Stimulated activated naive B cell treated with anti-CD40 and anti-IgM and Interleukin-4, amounts not matched to agents 10 μg/mL and 1 μg/mL and 100 μg/mL, for 72 hours (primary cell): ENCODE results near the gene SGK1.
"Not testable (repeated sequence)": the region's sequence is repeated elsewhere in the genome, so short reads cannot be mapped to it uniquely, and the experiment has no call there.

Experiments
- ATAC-seq, 2 donors: fragments of 150-1000 bp; cut with Tn5 transposase; replicated peaks; 2 replicates each; pipeline ENCODE4 v1.10.0; 2021; ENCODE audit warnings: moderate library complexity in 1 of 2
- DNase-seq: peaks from one replicate; pipeline ENCODE4 v3.0.0; 2021
- H3K27ac Mint-ChIP-seq: one replicate; pipeline ENCODE4 v1.8.0; 2022; ENCODE audit warnings: mild to moderate bottlenecking, mixed read lengths
- H3K27me3 Mint-ChIP-seq, 2 donors: one replicate each; pipeline ENCODE4 v1.8.0; 2022; ENCODE audit warnings: mixed read lengths in 2 of 2
- H3K36me3 Mint-ChIP-seq, 2 donors: one replicate each; pipeline ENCODE4 v1.8.0; 2022; ENCODE audit warnings: mixed read lengths in 2 of 2, mild to moderate bottlenecking in 1 of 2
- H3K4me1 Mint-ChIP-seq, 2 donors: one replicate each; pipeline ENCODE4 v1.8.0; 2022; ENCODE audit warnings: mixed read lengths in 2 of 2, mild to moderate bottlenecking in 1 of 2
- H3K4me3 Mint-ChIP-seq, 2 donors: one replicate each; pipeline ENCODE4 v1.8.0; 2022; ENCODE audit warnings: mild to moderate bottlenecking in 2 of 2, mixed read lengths in 2 of 2, moderate library complexity in 1 of 2
- H3K9me3 Mint-ChIP-seq, 2 donors: one replicate each; pipeline ENCODE4 v1.8.0; 2022; ENCODE audit warnings: mixed read lengths in 2 of 2, mild to moderate bottlenecking in 1 of 2

The SGK1 gene

GRCh38 chr6:134319686-134320085 lies 1.8 kb upstream of the SGK1 start:
- H3K4me3 Mint-ChIP-seq, H3K36me3 Mint-ChIP-seq, DNase-seq, H3K27ac Mint-ChIP-seq, ATAC-seq: not testable (repeated sequence)
- Mint-ChIP-seq H3K27me3 (peaks cover 17 to 22% of the 10 kb centered on the region in 2 donors), H3K4me1 (peaks cover 9 to 14% of the 10 kb centered on the region in 2 donors), H3K9me3 (peaks cover 4 to 11% of the 10 kb centered on the region in 2 donors)

GRCh38 chr6:134318974-134319281 lies 1.0 kb upstream of the SGK1 start:
- Mint-ChIP-seq H3K9me3 (peaks cover 4 to 11% of the 10 kb centered on the region in 2 donors), H3K4me3 (no peak overlapping the region), H3K4me1 (peaks cover 9 to 14% of the 10 kb centered on the region in 2 donors), H3K27ac (no peak overlapping the region), H3K27me3 (peaks cover 17 to 22% of the 10 kb centered on the region in 2 donors), H3K36me3 (peaks cover 0 to 5% of the 10 kb centered on the region in 2 donors)
- ATAC-seq: no peak
- DNase-seq: no peak

GRCh38 chr6:134318236-134318973 lies 493 bp upstream of the SGK1 start:
- Mint-ChIP-seq H3K9me3 (peaks cover 4 to 11% of the 10 kb centered on the region in 2 donors), H3K36me3 (peaks cover 0 to 5% of the 10 kb centered on the region in 2 donors), H3K4me1 (peaks cover 9 to 16% of the 10 kb centered on the region in 2 donors), H3K4me3 (peak overlapping the region; percentile 79 to 87), H3K27ac (no peak overlapping the region), H3K27me3 (peaks cover 18 to 23% of the 10 kb centered on the region in 2 donors)
- DNase-seq: no peak
- no peak for ATAC-seq

- Mint-ChIP-seq H3K27ac (no peak overlapping the region), H3K9me3 (peaks cover 4 to 11% of the 10 kb centered on the region in 2 donors), H3K4me3 (peak overlapping the region; percentile 79 to 87), H3K4me1 (peaks cover 13 to 20% of the 10 kb centered on the region in 2 donors), H3K36me3 (peaks cover 0 to 5% of the 10 kb centered on the region in 2 donors), H3K27me3 (peaks cover 24 to 34% of the 10 kb centered on the region in 2 donors)
- ATAC-seq (no peak), DNase-seq (no peak)
Measured at GRCh38 chr6:134316733-134317431, 1.0 kb downstream of the SGK1 start.

- ATAC-seq (no peak), DNase-seq (no peak)
- Mint-ChIP-seq H3K4me1 (peaks cover 13 to 20% of the 10 kb centered on the region in 2 donors), H3K27me3 (peaks cover 24 to 37% of the 10 kb centered on the region in 2 donors), H3K27ac (no peak overlapping the region), H3K4me3 (no peak overlapping the region), H3K36me3 (peaks cover 0 to 5% of the 10 kb centered on the region in 2 donors), H3K9me3 (peaks cover 4 to 11% of the 10 kb centered on the region in 2 donors)
Measured at GRCh38 chr6:134315974-134316441, 1.9 kb downstream of the SGK1 start.

GRCh38 chr6:134315189-134315588 lies 2.7 kb downstream of the SGK1 start:
- peaks cover 4 to 6% of the 10 kb centered on the region in 2 donors for H3K9me3 Mint-ChIP-seq
- H3K4me1 Mint-ChIP-seq: peaks cover 13 to 20% of the 10 kb centered on the region in 2 donors
- no peak for ATAC-seq
- H3K27ac Mint-ChIP-seq: no peak overlapping the region
- H3K27me3 Mint-ChIP-seq: peaks cover 24 to 37% of the 10 kb centered on the region in 2 donors
- peaks cover 0 to 5% of the 10 kb centered on the region in 2 donors for H3K36me3 Mint-ChIP-seq
- no peak for DNase-seq
- H3K4me3 Mint-ChIP-seq: no peak overlapping the region

- no peak for DNase-seq
- Mint-ChIP-seq H3K27me3 (peaks cover 24 to 37% of the 10 kb centered on the region in 2 donors), H3K27ac (no peak overlapping the region), H3K4me3 (no peak overlapping the region), H3K9me3 (no peaks in the 10 kb centered on the region), H3K4me1 (peaks cover 13 to 20% of the 10 kb centered on the region in 2 donors), H3K36me3 (no peaks in the 10 kb centered on the region)
- no peak for ATAC-seq
Measured at GRCh38 chr6:134314006-134314821, 3.7 kb downstream of the SGK1 start.

GRCh38 chr6:134312038-134312660 lies 5.8 kb downstream of the SGK1 start:
- H3K27ac Mint-ChIP-seq: no peak overlapping the region

GRCh38 chr6:134310817-134311216 lies 7.1 kb downstream of the SGK1 start:
- DNase-seq: no peak
- Mint-ChIP-seq H3K4me3 (no peak overlapping the region), H3K36me3 (no peaks in the 10 kb centered on the region), H3K4me1 (peaks cover 4 to 6% of the 10 kb centered on the region in 2 donors), H3K27ac (no peak overlapping the region), H3K27me3 (peaks cover 7 to 15% of the 10 kb centered on the region in 2 donors), H3K9me3 (no peaks in the 10 kb centered on the region)
- ATAC-seq: no peak

More at GRCh38 chr6:134312038-134312660, 5.8 kb downstream of the SGK1 start:
- Mint-ChIP-seq H3K36me3 (no peaks in the 10 kb centered on the region), H3K4me1 (peaks cover 4 to 9% of the 10 kb centered on the region in 2 donors), H3K9me3 (no peaks in the 10 kb centered on the region), H3K4me3 (no peak overlapping the region), H3K27me3 (peaks cover 12 to 21% of the 10 kb centered on the region in 2 donors)
- DNase-seq (no peak), ATAC-seq (no peak)

GRCh38 chr6:134309983-134310605 lies 7.8 kb downstream of the SGK1 start:
- Mint-ChIP-seq H3K4me3 (no peak overlapping the region), H3K36me3 (no peaks in the 10 kb centered on the region), H3K27ac (no peak overlapping the region), H3K27me3 (peaks cover 7 to 15% of the 10 kb centered on the region in 2 donors), H3K9me3 (no peaks in the 10 kb centered on the region), H3K4me1 (peaks cover 4 to 6% of the 10 kb centered on the region in 2 donors)
- no peak for DNase-seq
- no peak for ATAC-seq

- no peak overlapping the region for H3K4me3 Mint-ChIP-seq
- H3K4me1 Mint-ChIP-seq: peaks cover 6% of the 10 kb centered on the region in 2 donors
- no peaks in the 10 kb centered on the region for H3K9me3 Mint-ChIP-seq
- H3K27ac Mint-ChIP-seq: peak overlapping the region; percentile 5
- DNase-seq: no peak
- ATAC-seq: no peak
- H3K36me3 Mint-ChIP-seq: no peaks in the 10 kb centered on the region
- H3K27me3 Mint-ChIP-seq: peaks cover 7 to 15% of the 10 kb centered on the region in 2 donors
Measured at GRCh38 chr6:134309227-134309626, 8.7 kb downstream of the SGK1 start.

GRCh38 chr6:134308800-134309199 lies 9.1 kb downstream of the SGK1 start:
- Mint-ChIP-seq H3K36me3 (no peaks in the 10 kb centered on the region), H3K4me3 (no peak overlapping the region), H3K4me1 (peaks cover 6% of the 10 kb centered on the region in 2 donors), H3K27me3 (peaks cover 7 to 15% of the 10 kb centered on the region in 2 donors), H3K9me3 (no peaks in the 10 kb centered on the region), H3K27ac (no peak overlapping the region)
- no peak for ATAC-seq
- DNase-seq: no peak

GRCh38 chr6:134307870-134308269 lies 10.0 kb downstream of the SGK1 start:
- DNase-seq: no peak
- Mint-ChIP-seq H3K27me3 (peaks cover 1 to 8% of the 10 kb centered on the region in 2 donors), H3K36me3 (no peaks in the 10 kb centered on the region), H3K9me3 (no peaks in the 10 kb centered on the region), H3K4me3 (no peak overlapping the region), H3K27ac (no peak overlapping the region), H3K4me1 (peaks cover 0 to 2% of the 10 kb centered on the region in 2 donors)
- ATAC-seq: no peak
